Jurkat, Clone E6-1 (cell line): ENCODE results near the gene PAQR5.
"Not testable (repeated sequence)": the region's sequence is repeated elsewhere in the genome, so short reads cannot be mapped to it uniquely, and the experiment has no call there.

Source experiments
- DNase-seq: peaks from one replicate; pipeline ENCODE4 v3.0.0-alpha.2; 2011; ENCODE audit warnings: low read depth, low spot score
- H3K4me3 ChIP-seq: 2 replicates; pipeline ENCODE4 v1.5.1; 2011; ENCODE audit warnings: mild to moderate bottlenecking, low read length, control low read depth, moderate library complexity

Gene PAQR5

DNA sequence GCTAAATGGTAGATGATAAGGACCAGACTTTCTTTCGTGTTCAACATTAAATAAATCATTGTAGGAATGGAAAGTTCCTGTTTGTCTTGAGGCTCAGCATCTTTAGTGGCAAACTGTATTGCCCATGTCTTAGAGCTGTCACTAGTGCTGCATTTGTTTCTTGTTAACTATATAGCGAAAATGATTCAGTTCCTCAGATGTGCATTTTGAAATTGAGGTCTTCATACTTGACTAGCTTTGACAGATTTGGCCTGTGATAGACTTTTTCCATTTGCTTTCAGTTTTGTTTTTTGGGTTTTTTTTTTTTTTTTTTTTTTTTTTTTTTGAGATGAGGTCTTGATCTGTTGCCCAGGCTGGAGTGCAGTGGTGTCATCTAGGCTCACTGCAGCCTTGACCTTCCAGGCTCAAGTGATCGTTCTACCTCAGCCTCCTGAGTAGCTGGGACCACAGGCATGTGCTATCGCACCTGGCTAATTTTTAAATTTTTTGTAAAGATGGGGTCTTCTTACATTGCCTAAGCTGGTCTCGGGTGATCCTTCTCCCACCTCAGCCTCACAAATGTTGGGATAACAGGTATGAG lies 144.4 kb downstream of the PAQR5 start:
- DNase-seq, result no peak
- no peak overlapping the region for H3K4me3 ChIP-seq

- DNase-seq, result no peak
- H3K4me3 ChIP-seq, result no peak overlapping the region
Measured at GRCh38 chr15:69444686-69445085, 146.0 kb downstream of the PAQR5 start.

GRCh38 chr15:69446953-69447352 lies 148.2 kb downstream of the PAQR5 start:
- DNase-seq, result no peak
- no peak overlapping the region for H3K4me3 ChIP-seq

DNA sequence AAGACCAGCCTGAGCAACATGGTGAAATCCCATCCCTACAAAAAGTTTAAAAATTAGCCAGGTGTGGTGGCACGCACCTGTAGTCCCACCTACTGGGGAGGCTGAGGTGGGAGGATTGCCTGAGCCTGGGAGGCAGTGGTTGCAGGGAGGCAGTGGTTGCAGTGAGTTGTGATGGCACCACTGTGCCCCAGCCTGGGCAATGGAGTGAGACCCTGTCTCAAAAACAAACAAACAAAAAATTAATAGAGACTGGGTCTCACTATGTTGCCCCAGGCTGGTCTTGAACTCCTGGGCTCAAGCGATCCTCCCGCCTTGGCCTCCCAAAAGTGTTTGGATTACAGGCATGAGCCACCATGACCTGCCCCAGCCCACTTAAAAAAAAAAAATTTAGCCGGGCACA lies 151.5 kb downstream of the PAQR5 start:
- not testable (repeated sequence) for DNase-seq, H3K4me3 ChIP-seq

DNA sequence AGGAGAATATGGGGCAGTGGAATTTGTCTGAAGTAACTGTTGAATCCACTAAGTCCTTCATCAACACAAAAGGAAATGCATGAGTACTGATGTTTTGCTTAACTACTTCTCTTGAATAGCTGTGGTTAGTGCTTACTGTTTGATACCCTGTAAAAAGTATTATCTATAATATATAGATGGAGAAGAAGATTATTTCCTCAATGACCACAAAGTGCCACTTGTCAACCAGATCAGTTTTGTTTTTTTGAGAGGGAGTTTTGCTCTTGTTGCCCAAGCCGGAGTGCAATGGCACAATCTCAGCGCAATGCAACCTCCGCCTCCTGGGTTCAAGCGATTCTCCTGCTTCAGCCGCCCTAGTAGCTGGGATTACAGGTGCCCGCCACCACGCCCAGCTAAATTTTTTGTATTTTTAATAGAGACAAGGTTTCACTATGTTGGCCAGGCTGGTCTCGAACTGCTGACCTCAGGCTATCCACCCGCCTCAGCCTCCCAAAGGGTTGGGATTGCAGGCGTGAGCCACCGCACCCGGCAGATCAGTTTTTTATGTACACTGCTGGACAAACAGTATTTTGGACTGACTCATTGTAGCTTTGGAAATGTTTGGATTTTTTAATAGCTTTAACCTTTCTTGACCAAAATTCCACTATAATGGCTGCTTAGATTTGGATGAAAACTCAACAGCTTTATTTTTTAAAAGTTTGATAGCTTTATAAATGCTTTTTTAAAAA lies 152.4 kb downstream of the PAQR5 start:
- peak overlapping the region; percentile 76 for H3K4me3 ChIP-seq
- no peak for DNase-seq

GRCh38 chr15:69451951-69452691 lies 153.4 kb downstream of the PAQR5 start:
- DNase-seq, result peak; percentile 44
- peak overlapping the region; percentile 76 for H3K4me3 ChIP-seq

DNA sequence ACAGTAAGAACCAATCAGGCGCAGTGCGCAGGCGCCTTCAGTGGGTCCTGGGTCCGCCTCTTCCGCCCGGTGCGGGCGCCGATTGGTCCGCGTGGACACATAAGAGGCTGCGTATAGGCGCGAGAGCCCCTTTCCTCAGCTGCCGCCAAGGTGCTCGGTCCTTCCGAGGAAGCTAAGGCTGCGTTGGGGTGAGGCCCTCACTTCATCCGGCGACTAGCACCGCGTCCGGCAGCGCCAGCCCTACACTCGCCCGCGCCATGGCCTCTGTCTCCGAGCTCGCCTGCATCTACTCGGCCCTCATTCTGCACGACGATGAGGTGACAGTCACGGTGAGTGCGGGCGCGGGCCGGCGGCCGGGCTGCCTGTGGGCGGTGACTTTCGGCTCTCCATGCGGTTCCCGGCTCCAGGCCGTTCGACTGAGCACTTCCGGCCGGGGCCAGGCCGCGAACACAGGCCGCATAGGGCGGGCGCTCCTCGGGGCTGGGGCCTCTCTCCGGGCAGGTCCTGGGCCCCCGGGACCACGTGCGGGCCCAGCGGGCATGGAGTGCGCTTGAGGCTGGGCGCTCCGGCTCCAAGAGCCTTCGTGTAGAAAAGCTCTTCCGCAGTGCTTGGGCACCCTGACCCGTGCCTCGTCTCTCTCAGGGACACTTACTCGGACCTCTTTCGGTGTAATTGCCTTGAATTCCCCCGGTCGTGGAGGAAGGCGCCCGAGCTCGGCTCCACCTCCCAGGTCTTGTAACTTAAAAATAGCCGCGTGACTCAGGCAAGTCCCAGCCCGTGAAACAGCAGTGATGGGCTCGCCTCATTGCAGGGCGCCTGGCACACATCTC lies 154.2 kb downstream of the PAQR5 start, which contains the start of gene RPLP1:
TSS of gene RPLP1 (plus strand) at position 127 of the 830 bp plus-strand sequence. CDS start at position 258, 131 bp downstream.
- H3K4me3 ChIP-seq, result peak within 1 kb of the TSS; percentile 76
- peak; percentile 95 for DNase-seq

GRCh38 chr15:69454953-69455352 lies 156.2 kb downstream of the PAQR5 start:
- no peak for DNase-seq
- H3K4me3 ChIP-seq, result no peak overlapping the region

DNA sequence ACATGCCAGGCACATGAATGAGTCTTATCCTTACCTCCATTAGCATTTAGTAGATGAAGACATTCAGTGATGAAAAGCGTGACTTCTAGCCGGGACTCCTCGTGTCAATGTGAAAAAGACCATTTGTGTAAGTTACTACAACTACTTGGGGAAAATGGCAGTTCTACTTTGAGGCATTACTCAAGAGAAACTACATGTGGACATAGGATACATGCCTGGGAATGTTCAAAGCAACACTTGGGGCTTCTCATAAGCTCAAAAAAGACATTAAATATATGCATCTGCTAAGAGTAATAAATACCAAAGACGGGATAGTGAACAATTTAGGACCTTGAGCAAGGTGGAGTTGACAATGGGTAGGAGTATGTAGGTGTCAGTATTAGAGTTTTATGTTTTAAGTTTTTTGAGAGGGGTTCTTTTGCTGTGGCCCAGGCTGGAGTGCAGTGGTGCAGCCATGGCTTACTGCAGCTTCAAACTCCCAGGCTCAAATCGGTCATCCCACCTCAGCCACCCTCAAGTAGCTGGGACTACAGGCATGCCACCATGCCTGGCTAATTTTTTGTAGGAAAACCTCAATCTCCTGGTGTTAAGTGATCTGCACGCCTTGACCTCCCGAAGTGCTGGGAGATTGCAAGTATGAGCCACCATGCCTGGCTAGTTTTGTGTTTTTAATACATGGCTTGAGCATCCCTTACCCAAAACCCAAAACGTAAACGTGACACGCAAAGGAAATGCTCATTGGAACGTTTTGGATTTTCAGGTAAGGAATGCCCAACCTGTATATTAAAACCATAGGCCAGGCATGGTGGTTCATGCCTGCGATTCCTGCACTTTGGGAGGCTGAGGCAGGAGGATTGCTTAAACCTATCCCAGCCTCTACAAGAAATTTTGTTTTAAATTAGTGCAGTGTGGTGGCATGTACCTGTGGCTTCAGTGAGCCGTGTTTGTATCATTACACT lies 157.8 kb downstream of the PAQR5 start:
- no peak overlapping the region for H3K4me3 ChIP-seq
- no peak for DNase-seq
